Transverse colon (tissue), 4 donors: ENCODE results near the gene ZNF519. TPM values are rescaled to one million over a fixed set of nuclear protein-coding genes. Genes with fewer than 3 reads are reported as not detected.

ENCODE experiments used
- DNase-seq: peaks from one replicate; pipeline ENCODE4 v3.0.0-alpha.2; 2019
- H3K27ac ChIP-seq, 4 donors: fragments of 200-600 bp; sonication (generic); 2 replicates each; pipeline ENCODE4 v1.5.1; 2016 to 2018; ENCODE audit warnings: inconsistent platforms in 4 of 4
- H3K27me3 ChIP-seq: fragments of 200-600 bp; sonication (generic); 2 replicates; pipeline ENCODE4 v1.5.1; 2017; ENCODE audit warnings: inconsistent platforms
- H3K36me3 ChIP-seq, 4 donors: fragments of 200-600 bp; sonication (generic); 2 replicates each; pipeline ENCODE4 v1.5.1; 2017 to 2019; ENCODE audit warnings: inconsistent platforms in 4 of 4
- H3K4me1 ChIP-seq, 4 donors: fragments of 200-600 bp; sonication (generic); 2 replicates each; pipeline ENCODE4 v1.5.1; 2017 to 2020; ENCODE audit warnings: inconsistent platforms in 4 of 4
- H3K4me3 ChIP-seq, 4 donors: fragments of 200-600 bp; sonication (generic); 1 replicate in 1 of 4; 2 replicates in 3 of 4; pipeline versions ENCODE4 v1.5.1 to v1.6.1; 2017 to 2019; ENCODE audit warnings: inconsistent platforms in 4 of 4
- H3K9me3 ChIP-seq, 2 donors: fragments of 200-600 bp; sonication (generic); 2 replicates each; pipeline ENCODE4 v1.5.1; 2017 to 2019; ENCODE audit warnings: inconsistent platforms in 2 of 2
- EP300 ChIP-seq: sonication (generic); formaldehyde crosslinking; IDR thresholded peaks from one replicate; pipeline ENCODE4 v1.6.1; 2017; ENCODE audit warnings: antibody characterized with exemption, low read depth
- POLR2A ChIP-seq: fragments of 450-650 bp; IDR thresholded peaks from one replicate; pipeline ENCODE4 v1.6.1; 2016; ENCODE audit warnings: antibody characterized with exemption, mild to moderate bottlenecking, moderate library complexity
- POLR2AphosphoS5 ChIP-seq, 3 donors: sonication (generic); formaldehyde crosslinking; IDR thresholded peaks; one replicate each; pipeline ENCODE4 v1.6.1; 2016; ENCODE audit warnings: antibody characterized with exemption in 3 of 3
- WGBS, 2 donors: methylation state at CpG; one replicate each; pipeline ENCODE4 v1.1.5; 2018; ENCODE audit warnings: low coverage in 1 of 2; 5-methylcytosine and 5-hydroxymethylcytosine counted together
- in situ Hi-C, 4 donors: fragments of 200-750 bp; cut with MboI; loops; one replicate each; pipeline versions ENCODE4 v1.15.0 to v1.15.1; 2017; ENCODE audit warnings: low sequenced_read_pairs in 3 of 4, low pct_ligation_motif_present in 1 of 4, low pct_unique_long_range_greater_than_20kb in 1 of 4
- intact Hi-C: fragments of 100-400 bp; cut with DNase I; formaldehyde crosslinking; loops from one replicate; pipeline ENCODE4 v1.15.1; 2023; ENCODE audit warnings: low total_unique reads
- total RNA-seq, 4 donors: library from RNA; depleted of rRNA; stranded (reverse); fragments of >200 nt; gene quantifications; one replicate each; pipeline ENCODE4 v1.1.0, GENCODE V29; 2016
- TF ChIP-seq, protein P1 (sequence below), 5 experiments: fragments of 200-600 bp in 3 of 5; fragments of 450-650 bp in 2 of 5; sonication (generic) in 3 of 5; IDR thresholded peaks; 1 replicate in 2 of 5; 2 replicates in 3 of 5; pipeline ENCODE4 v1.5.1; 2016 to 2017; ENCODE audit warnings: antibody characterized with exemption in 5 of 5, inconsistent platforms in 3 of 5, mild to moderate bottlenecking in 2 of 5, moderate library complexity in 1 of 5

Gene ZNF519
- total RNA-seq, 4 donors from 2014 or later, result 1.2 to 15.3 (median 4.5) TPM

GRCh38 chr18:14089781-14090180 lies 42.5 kb downstream of the ZNF519 start:
- WGBS, 2 donors, result 90% methylated on average over 10 of the region's 10 CpGs; no CpG with 5 or more reads in 1 of the 2 donors

GRCh38 chr18:14089191-14089590 lies 43.0 kb downstream of the ZNF519 start:
- H3K4me1 ChIP-seq, result no peaks in the 10 kb centered on the region
- H3K27ac ChIP-seq, result no peak overlapping the region
- no peaks in the 10 kb centered on the region for H3K9me3 ChIP-seq
- H3K4me3 ChIP-seq, result no peak overlapping the region
- no peaks in the 10 kb centered on the region for H3K27me3 ChIP-seq
- TF ChIP-seq EP300 (no peak), POLR2AphosphoS5 (IDR thresholded peaks at IDR 0.05) (no peak), POLR2A (no peak)
- TF ChIP-seq, protein P1, sequence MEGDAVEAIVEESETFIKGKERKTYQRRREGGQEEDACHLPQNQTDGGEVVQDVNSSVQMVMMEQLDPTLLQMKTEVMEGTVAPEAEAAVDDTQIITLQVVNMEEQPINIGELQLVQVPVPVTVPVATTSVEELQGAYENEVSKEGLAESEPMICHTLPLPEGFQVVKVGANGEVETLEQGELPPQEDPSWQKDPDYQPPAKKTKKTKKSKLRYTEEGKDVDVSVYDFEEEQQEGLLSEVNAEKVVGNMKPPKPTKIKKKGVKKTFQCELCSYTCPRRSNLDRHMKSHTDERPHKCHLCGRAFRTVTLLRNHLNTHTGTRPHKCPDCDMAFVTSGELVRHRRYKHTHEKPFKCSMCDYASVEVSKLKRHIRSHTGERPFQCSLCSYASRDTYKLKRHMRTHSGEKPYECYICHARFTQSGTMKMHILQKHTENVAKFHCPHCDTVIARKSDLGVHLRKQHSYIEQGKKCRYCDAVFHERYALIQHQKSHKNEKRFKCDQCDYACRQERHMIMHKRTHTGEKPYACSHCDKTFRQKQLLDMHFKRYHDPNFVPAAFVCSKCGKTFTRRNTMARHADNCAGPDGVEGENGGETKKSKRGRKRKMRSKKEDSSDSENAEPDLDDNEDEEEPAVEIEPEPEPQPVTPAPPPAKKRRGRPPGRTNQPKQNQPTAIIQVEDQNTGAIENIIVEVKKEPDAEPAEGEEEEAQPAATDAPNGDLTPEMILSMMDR (IDR thresholded peaks at IDR 0.05), result no peak
- H3K36me3 ChIP-seq, result no peaks in the 10 kb centered on the region
- no peak for DNase-seq
- intact Hi-C loops, result loop anchor here (5.0 kb wide), 1 partner anchor 267 kb away; the partner anchor contains the start of gene MC5R
- WGBS, 2 donors, result 83 to 90% methylated on average over 2 of the region's 2 CpGs
- in situ Hi-C loops, result loop anchor here in 3 of 4 donors (10.0 to 25.0 kb wide), 3 partner anchors 252 to 264 kb away; partner anchors contain the start of gene MC5R (in 1 of the 3)

More at GRCh38 chr18:14089781-14090180, 42.5 kb downstream of the ZNF519 start:
- Histone ChIP-seq H3K27me3 (no peaks in the 10 kb centered on the region), H3K9me3 (no peaks in the 10 kb centered on the region), H3K27ac (no peak overlapping the region), H3K4me3 (no peak overlapping the region), H3K36me3 (no peaks in the 10 kb centered on the region), H3K4me1 (no peaks in the 10 kb centered on the region)
- TF ChIP-seq POLR2A (no peak), EP300 (no peak), POLR2AphosphoS5 (IDR thresholded peaks at IDR 0.05) (no peak)
- TF ChIP-seq, protein P1 (IDR thresholded peaks at IDR 0.05), result no peak
- no peak for DNase-seq
- intact Hi-C loops (loop anchor here (5.0 kb wide), 1 partner anchor 267 kb away; the partner anchor contains the start of gene MC5R), in situ Hi-C loops (loop anchor here in 3 of 4 donors (10.0 to 25.0 kb wide), 3 partner anchors 252 to 265 kb away; partner anchors contain the start of gene MC5R (in 1 of the 3))

DNA sequence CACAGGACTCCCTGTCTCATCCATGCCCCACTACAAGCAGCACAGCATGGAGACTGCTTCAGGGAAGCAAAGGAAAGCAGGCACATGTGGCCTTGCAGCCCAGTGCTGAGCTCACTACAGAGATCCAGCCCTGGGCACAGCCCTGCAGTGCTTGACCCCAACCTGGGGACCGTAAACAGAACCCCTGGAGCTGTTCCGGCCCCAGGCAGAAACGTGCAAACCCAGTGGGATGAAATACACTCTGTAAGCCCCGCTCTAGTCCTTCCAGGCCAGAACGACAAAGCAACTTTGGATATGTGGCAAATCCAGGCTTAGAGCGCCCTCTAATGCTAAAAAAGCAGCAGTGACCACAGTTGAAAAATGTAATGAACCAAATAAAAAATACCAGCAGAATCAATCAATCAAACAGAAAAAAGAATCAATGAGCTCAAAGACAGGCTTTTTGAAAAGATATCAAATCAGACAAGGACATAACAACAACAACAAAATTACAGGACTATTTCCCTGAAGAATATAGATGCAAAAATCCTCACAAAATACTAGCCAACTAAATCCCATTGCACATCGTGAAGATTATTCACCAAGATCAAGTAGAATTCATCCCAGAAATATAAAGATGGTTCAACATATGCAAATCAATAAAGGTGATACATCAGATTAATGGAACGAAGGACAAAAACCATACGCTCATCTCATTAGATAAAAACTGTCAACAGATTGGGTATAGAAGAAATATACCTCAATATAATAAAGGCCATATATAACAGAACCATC lies 45.6 kb downstream of the ZNF519 start:
- Histone ChIP-seq H3K36me3 (no peaks in the 10 kb centered on the region), H3K27me3 (no peaks in the 10 kb centered on the region), H3K4me1 (no peaks in the 10 kb centered on the region), H3K27ac (no peak overlapping the region), H3K4me3 (no peak overlapping the region), H3K9me3 (no peaks in the 10 kb centered on the region)
- no peak for DNase-seq
- in situ Hi-C loops, result loop anchor here in 3 of 4 donors (10.0 to 25.0 kb wide), 3 partner anchors 249 to 262 kb away; partner anchors contain the start of gene MC5R (in 1 of the 3)
- 35 to 47% methylated on average over 5 to 9 of the region's 9 CpGs for WGBS, 2 donors
- TF ChIP-seq POLR2AphosphoS5 (IDR thresholded peaks at IDR 0.05) (no peak), POLR2A (no peak), EP300 (no peak)
- TF ChIP-seq, protein P1 (IDR thresholded peaks at IDR 0.05), result peak; percentile 51 to 78 (median 70)
- intact Hi-C loops, result loop anchor here (5.0 kb wide), 1 partner anchor 264 kb away; the partner anchor contains the start of gene MC5R

- no peak for TF ChIP-seq EP300
- TF ChIP-seq POLR2AphosphoS5 (IDR thresholded peaks at IDR 0.05), result no peak
- no peak for TF ChIP-seq POLR2A
- TF ChIP-seq, protein P1 (IDR thresholded peaks at IDR 0.05), result no peak
- Histone ChIP-seq H3K9me3 (no peaks in the 10 kb centered on the region), H3K27me3 (no peaks in the 10 kb centered on the region), H3K4me1 (no peaks in the 10 kb centered on the region), H3K4me3 (no peak overlapping the region), H3K36me3 (no peaks in the 10 kb centered on the region), H3K27ac (no peak overlapping the region)
- DNase-seq, result no peak
- in situ Hi-C loops (loop anchor here in 3 of 4 donors (10.0 to 25.0 kb wide), 3 partner anchors 249 to 261 kb away; partner anchors contain the start of gene MC5R (in 1 of the 3)), intact Hi-C loops (loop anchor here (5.0 kb wide), 1 partner anchor 264 kb away; the partner anchor contains the start of gene MC5R)
- WGBS, 2 donors, result 93% methylated on average over 9 of the region's 9 CpGs; no CpG with 5 or more reads in 1 of the 2 donors
Measured at GRCh38 chr18:14085770-14086457, 46.3 kb downstream of the ZNF519 start.
